GM21528 (cell line): Measurements from ENCODE around the gene TNN.

Source experiments
- ATAC-seq: cut with Tn5 transposase; IDR thresholded peaks from one replicate; pipeline ENCODE4 v1.9.1; 2021; ENCODE audit warnings: mild to moderate bottlenecking, moderate library complexity; ENCODE audit not compliant: unreplicated experiment, low FRiP score

Gene TNN

DNA sequence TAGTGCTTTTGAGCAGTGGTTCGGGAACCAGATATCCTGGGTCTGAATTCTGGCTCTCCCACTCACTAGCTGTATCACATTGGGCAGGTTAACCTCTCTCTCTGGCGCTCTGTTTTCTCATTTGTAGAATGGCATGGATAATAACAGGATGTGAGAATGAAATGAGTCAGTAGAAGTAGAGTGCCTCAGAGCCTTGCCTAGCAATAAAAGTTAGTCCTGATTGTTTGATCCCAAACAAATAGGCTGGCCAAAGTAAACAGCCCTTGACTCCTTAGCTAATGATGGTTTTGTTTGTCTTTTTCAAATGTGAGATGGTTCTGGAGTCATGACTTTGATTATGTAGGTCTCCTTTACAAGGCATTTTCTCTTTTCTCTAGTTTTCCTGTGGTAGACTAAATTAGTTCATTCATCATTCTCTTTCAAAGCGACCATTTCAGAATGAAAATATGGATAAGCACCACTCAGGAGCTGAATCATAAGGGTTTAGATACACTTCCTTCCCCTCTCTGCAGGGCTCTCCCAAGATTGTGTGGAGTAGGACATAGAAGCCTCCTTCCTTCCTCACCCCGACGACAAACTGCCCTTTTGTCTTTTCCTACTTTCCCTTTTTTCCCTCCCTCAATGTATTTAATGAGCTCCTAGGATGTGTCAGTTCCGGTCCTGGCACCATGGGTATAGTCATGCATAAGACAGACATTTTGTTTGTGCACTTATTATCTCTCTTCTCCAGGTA lies 101.8 kb downstream of the TNN start:
- ATAC-seq = no peak

DNA sequence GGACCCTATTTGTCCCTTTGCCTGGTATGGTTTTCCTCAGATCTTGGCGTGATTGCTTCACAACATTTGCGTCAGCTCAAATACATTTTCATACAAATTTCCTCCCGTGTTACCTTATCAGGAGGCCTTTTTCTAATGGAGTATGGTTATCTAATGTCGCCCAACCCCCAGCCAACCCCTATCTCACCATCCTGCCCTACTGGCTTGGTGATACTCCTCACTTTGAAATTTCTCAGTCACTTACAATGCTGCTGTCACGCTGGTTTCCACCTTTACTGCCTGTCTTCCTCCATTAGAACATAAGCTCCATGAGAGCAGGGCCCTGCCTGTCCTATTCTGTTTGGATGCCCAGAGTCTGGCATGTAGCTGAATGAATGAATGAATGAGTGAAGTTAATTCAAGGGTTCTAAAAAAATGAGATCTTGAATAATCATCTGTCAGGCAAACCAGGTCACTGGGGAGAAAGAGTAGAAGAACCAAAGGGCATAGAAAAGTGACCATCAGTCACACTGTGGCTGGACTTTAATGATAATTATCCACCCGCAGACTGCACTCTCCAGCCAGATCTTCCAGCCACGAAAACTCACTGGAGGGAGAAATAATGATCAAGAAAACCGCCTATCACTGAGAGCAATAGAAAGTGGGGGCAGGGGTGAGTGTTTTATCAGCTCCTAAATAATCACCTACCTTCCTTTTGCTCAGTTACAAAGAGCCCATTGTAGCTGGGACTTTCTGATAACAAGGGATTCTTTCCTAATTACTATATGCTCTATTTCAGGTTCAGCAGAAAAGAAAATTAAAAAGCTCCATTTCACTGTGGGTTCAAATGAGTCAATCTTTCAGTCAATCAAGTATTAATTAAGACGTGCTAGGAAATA lies 103.6 kb downstream of the TNN start:
- no peak for ATAC-seq

DNA sequence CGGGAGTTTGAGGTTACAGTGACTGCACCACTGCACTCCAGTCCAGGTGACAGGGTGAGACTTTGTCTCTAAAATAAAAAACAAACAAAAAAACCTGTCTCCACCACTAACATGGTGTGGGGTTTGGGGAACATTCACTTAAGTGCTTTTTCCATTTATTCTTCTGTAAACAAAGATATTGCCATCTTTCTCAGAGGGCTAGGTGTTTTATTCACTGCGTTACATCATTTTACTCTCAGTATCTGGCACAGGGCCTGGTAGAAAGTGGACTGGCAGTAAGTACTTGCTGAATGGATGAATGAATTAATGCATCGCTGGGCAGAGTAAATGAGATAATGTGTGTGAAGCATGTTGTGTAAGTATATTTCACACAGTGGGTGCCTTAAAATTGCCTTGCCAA lies 104.9 kb downstream of the TNN start:
- ATAC-seq = no peak

DNA sequence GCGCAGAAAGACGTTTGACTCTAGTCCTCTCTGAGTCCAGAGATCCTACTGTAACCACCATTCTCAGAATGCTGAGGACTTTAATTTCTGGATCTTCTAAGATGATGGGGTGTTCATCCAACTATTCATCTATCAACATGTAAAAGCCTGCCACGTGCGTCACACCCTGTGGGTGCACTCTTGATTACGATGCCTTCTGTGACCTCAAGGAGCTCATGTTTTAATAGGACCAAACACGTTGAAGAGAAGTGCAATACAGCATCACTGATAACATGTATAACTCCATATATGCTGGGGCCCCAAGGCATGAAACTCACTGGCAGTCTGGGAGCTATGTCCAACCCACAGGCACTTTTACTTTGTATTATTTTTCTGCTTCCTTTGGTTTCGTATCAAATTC lies 105.9 kb downstream of the TNN start:
- ATAC-seq = no peak

DNA sequence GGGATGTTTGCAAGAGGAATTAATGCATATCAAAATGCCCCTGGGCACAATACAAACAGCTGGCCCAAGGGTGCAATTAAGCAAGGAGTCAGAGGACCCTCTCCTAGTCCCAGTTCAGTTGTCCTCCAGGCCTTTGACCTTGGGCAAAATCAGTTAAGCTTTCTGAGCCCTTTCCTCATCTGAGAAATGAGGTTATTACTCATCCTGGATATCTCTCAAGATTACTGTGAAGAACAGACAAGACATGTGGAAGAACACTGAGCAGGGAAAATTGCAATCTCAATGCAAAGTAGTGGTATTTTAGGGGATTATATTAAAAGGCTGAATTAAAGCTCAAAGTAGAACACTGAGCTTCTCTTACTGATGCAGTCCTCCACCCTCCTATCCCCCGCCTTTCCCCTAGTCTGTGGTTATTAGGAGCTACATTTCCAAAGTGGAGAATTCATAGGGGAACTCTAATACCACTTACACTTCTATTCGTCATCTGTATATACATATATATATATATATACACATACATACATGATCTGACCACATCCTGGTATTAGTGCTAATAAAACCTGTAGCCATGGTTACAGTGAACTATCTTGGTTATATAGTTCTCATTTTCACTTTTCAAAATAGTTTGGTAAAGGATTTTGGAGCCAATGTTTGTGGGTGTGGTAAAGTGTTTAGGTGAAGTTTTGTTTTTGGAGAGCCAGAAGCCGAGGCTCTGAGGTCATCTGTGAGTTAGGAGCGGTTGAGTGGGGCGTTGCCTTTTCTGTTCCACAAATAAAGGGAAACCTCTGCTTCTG lies 106.9 kb downstream of the TNN start:
- ATAC-seq = peak; percentile 82

DNA sequence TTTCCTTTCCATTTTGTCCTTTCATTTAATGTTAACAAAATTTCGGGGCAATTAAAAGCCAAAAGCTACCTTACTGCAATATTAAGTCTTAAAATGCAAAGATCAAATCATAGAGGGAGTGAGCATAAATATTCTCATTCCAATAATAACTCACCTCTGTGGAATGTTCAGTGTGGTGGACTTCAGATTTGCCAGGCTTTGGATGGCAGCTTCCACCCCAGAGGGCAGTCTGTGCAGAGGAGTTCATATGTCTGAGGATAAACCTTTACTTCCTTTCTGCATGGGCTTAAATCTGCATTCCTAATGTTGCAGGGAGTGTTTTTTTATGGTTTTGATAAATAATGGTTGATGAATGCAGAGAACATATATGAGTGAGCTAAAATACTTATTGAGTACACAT lies 108.6 kb downstream of the TNN start:
- ATAC-seq = no peak

DNA sequence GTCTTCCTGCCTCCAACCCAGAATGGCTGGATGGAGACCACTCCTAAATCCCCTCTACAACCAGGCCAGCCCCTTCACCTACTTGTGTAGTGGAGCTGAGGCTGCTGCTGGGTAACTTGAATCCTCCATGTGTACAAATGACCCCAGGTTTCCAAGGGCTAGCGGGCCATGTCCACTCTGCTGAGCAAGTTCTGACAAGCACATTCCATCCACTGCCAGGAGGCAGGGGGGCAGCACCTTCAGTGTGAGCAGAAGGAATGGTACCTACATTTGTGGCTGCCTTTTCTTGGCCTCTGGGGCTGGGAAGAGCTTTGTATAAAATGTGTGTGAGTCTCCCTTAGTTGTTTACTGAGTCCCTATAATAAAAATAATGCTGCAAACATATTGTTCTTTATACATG lies 110.4 kb downstream of the TNN start:
- ATAC-seq = no peak

DNA sequence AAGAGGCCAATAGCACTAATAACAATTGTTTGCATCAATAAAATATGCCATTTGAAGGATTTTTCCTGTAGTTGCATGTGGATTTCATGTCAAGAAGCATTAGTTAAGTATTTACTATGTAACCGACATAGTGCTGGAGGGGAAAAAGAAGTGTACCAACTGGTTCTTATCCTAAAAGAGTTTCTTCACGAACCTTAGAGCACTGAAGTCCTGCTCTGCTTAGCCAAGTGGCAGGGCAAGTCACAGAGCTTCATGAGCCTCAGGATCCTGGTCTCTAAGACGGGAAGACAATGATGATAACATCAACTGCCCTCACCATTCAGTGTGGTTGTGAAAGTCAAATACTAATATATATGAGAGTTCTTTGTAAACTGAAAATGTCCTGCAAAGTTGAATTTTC lies 110.8 kb downstream of the TNN start:
- no peak for ATAC-seq

DNA sequence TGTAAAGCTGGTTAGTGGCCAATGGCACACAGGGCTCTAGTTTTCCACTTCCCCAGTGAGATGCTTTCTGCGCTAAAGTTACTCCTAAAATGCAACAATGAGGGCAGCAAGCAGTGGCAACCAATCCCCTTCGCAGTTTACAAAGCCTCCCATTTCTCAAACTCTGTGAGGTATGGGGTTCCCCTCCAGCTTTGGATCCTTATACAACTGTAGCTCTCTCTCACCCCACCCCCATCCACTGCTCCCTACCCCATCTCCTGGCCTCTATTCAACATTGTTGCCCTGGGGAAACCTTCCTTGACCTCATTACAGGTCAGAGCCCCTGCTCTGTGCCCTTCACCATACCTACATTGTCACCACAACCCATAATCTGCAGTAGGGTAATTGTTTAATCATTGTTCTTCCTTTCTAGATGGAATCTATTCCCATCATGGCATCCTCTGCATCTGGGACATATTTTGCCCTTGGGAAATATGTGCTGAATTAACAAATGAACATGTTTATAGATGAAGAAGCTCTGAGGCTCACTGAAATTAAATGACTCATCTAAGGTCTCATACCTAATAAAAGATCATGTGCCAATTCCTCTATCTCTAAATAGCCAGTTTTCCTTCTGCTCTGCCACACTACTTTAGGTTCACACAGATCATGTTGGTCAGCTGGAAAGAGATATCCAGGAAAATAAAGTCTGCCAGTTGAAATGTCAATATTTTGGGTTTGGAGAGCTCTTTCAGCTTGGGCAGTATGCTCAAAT lies 112.4 kb downstream of the TNN start:
- no peak for ATAC-seq

DNA sequence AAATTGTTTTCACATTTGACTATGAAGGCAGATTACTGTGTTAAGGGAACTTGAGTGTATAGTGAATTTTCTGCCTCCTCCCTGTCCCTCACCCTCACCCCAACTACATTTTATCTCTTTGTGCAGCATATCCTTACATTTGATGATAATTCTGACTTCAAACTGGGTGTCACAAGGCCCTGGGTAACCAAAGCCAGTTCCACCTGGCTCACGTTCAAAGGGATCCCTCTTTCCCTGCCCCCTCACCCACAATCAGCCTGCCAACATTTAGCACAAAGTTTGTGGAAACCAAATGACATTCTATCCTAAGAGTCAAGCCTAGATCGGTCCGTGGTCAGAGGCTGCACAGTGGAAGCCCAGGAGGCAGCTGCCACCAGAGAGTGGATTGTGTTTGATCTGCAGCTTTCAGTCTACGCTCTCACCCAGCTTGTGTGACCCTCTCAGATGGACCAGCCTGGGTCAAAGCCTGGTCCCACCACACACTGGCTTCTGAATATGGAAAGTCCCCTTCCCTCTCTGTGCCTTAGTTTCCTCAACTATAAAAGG lies 114.6 kb downstream of the TNN start:
- ATAC-seq = no peak

DNA sequence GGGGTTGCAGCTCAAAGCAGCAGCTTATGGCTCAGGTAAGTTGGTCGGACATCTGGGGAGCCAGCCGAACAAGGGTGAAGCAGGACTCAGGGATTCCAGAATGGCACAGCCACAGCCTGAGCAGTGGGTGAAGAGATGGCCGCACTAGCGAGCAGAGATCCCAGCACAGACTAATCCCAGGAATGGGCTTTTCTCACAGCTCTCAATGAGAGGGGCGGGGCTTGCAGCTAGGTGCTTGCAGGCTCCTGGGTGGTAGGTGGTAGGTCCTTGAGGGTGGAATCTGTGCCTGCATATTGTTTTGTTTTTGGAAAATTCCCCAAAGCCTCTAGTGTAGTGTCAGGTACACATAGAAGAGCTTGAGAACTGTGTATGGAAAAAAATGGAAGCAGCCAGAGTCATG lies 116.0 kb downstream of the TNN start:
- no peak for ATAC-seq

DNA sequence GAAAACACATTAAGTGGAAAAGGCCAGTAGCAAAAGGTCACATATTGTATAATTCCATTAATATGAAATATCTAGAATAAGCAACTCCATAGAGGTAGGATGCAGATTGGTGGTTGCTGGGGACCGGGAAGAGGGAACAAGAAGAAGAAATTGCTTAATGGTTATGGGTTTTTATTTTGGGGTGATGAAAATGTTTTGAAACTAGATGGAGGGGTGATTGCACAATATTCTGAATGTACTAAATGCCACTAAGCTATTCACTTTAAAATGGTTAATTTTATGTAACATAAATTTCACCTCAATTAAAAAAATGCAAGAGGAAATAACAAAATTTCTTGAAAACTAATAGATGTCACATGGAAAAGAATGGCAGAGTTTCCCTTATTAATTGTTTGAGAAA lies 118.3 kb downstream of the TNN start:
- no peak for ATAC-seq

DNA sequence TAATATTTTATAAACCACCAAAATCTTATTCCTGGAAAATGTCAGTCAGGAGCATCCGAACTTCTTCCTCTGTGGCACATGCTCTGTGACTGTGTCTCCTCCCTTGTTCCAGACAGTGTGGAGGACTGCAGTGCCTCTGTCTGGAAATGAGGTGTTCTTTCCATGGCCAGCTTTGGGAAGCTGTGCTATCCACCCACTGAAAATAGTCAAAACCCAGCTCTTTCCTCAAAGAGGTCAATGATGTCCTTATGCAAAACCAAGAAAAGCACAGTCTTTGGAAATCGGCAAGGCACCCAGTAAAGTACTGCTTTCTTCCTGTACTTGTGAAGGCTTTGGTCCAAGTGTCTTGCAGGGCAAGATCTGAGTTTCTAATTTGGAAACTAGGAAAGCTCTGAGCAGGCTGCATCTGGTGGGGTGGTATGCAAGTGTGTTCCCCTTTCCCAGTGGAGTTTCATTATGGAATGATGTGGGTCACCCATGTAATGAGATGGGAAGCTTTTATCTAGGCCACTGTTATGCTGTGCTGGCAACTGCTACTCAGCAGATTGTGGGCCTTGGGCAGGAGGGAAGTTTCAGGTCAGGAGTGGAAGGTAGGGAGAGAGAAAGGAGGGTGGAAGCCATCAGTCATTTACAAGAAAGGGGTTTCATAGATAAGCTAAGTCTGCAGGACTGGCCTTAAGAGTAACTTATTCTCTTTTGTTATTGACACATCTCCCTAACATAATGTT lies 119.0 kb downstream of the TNN start:
- ATAC-seq = no peak

DNA sequence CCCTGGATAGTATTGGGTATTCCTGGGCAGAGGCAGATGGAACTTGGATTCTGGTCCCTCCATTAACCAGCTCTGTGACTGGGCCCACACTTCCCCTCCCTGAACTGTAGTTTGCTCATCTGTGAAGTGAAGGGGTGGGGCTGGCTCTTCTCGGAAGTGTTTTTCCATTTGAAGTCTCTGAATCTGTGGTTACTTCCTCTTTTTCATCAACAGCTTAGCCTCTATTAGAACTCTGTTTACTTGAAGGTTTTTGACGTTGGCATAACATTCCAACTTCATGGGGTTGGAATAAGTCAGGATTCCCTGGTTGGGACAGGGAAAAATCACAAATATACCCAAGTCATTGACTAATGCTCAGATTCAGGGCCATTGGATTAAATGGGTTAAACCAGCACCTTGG lies 121.3 kb downstream of the TNN start:
- peak; percentile 57 for ATAC-seq

DNA sequence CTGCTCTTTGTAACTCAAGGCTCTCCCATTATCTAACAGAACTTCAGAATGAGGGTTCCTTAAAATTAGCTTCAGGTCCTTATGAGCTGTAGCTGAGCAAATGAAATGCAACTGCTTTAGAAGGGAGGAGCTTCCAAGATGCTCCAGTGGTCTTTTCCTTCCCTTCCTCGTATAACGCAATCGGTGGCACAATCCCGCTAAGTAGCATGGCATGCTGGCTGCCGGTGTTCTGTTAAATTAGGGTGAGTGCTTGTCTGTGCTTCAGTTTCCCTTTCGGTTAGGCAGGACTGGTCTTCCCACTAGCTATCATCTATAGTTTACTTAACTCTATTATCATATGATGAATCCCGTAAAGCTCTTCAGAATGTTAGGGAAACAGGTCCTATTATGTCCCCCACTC lies 124.0 kb downstream of the TNN start:
- ATAC-seq = no peak

DNA sequence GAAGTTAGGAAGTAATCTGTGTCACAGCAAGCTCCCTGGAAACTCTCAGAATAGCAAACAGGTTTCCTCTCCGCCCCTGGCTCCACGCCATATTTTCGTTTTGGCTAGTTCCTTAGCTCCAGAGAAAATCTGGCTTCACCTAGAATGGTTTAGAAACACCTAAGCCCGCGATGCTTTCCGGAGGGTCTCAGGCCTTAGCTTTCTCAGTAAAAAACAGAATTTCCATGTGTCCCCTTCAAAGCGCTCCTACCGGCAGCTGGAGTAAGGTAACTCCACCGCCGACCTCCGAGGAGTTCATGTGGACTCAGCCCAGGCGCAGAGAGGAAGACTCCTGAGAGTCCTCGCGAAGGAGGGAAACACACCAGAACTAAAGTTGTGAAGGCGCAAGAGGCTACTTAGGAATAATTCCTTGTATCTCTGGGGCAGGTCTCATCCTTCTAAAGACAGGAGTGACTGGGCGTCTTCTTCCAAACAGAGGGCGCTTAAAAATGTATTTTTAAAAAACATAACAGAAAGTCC lies 124.5 kb downstream of the TNN start:
- no peak for ATAC-seq

DNA sequence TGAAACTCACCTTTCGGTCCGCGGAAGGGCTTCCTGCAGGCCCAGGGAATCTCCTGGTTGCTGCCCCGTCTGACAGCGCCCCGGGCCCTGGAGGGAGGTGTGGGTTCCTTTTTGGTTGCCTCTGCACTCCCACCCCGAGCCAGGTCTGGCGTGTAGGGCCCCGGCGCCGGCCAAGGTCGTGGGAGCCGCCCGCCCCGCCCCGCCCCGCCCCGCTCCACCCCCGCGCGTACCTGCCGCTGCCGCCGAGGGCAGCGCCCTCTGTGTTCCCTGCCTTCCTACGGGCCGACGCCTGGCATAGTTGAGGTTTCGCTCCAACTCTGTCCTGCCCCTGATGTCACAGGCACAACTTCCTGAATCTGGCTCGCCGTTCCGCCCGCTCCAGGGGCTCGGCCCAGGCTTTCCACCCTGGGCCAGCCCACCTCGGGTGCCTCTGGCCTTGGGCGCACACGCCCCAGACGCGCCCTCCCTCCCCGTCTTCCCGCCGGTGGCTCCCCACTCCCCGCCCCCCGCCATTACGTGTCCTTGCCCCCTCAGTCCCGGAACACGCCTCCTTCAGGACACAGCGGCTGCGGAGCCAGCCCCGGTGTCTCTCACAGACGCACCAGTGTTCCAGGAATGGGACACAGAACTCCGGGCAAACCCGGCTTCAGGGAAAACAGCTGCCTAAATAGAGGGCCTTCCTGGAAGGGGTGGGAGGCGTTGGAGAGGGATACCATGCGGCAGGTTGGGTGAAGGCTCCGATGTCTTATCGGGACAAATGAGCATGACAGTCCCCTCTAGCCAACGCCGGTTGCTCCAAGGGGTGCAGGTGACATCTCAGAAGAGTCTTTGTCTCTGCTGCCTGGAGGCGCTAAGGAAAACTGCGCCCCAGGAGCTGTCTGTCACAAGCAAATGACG lies 125.2 kb downstream of the TNN start, which contains the start of gene KIAA0040:
Gene KIAA0040, minus strand, starts transcription at position 147 of the 897 bp plus-strand sequence. CDS start 31,763 bp downstream, outside the sequence.
- ATAC-seq = peak; percentile 61

DNA sequence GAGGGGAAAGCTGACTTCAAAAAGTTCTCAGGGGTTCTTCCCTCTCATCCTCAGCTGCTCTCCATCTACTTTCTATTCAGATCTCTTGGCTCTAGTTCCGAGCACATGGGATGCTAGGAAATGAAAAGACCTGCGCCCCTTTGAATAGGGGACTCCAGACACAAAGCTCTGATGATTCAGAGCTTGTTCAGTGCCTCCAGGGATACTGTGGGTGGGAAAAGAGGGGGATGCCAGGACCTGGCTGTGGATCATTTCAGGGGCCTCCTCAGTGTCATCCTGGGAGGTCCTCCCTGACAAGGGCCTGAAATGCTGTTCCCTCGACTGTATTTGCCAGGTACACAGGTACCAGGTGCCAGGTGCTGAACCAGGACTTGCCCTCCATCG lies 125.9 kb downstream of the TNN start:
- ATAC-seq = no peak
